ENCODE measurements around the gene CAPS2. TPM values are rescaled to one million over a fixed set of nuclear protein-coding genes. Genes with fewer than 3 reads are reported as not detected.

Gene CAPS2
- total and polyA plus RNA-seq, 9 of the 15 experiments (the other 6 are each of a cell fraction or from before 2014, with no cell fraction given): 0.10 to 0.82 (median 0.47) TPM; not detected in 1

- no peak for TF ChIP-seq ZNF511 (CRISPR knock-in tag; IDR thresholded peaks at IDR 0.05)
- no peak for TF ChIP-seq MECOM (CRISPR knock-in tag; IDR thresholded peaks at IDR 0.05)
- TF ChIP-seq GTF2F1 (IDR thresholded peaks at IDR 0.05; ENCODE audit: low read depth, low read length): no peak
- TF ChIP-seq ZSCAN32 (CRISPR knock-in tag; IDR thresholded peaks at IDR 0.05): no peak
- no peak for TF ChIP-seq MAX (CRISPR knock-in tag; IDR thresholded peaks at IDR 0.05)
- TF ChIP-seq ASH1L (IDR thresholded peaks at IDR 0.05; ENCODE audit: borderline replicate concordance, low read depth, partially characterized antibody): no peak
- no peak for TF ChIP-seq HMGXB4 (CRISPR knock-in tag; IDR thresholded peaks at IDR 0.05)
- TF ChIP-seq KDM1A (IDR thresholded peaks at IDR 0.05): no peak
- no peak for TF ChIP-seq BRD4 (IDR thresholded peaks at IDR 0.05)
- no peak for TF ChIP-seq SAFB2 (IDR thresholded peaks at IDR 0.05; ENCODE audit: borderline replicate concordance, low read depth, low read length, severe bottlenecking)
- TF ChIP-seq MAZ (CRISPR knock-in tag; conservative IDR thresholded peaks at IDR 0.05 in 1 of 2, IDR thresholded peaks at IDR 0.05 in 1 of 2): no peak
Observed at GRCh38 chr12:75271576-75271975, 58.5 kb downstream of the CAPS2 start (continued).
